ENCODE results near the gene EIF3D. TPM values are rescaled to one million over a fixed set of nuclear protein-coding genes. Genes with fewer than 3 reads are reported as not detected.

The EIF3D gene
- total and polyA plus RNA-seq, 4 donors = 125 to 164 (median 132) TPM

GRCh38 chr22:36463783-36464184 lies 65.2 kb downstream of the EIF3D start:
- Histone ChIP-seq H3K9me3 (ENCODE audit: control insufficient read depth, insufficient read depth, low read length) (no peaks in the 10 kb centered on the region), H3K36me3 (ENCODE audit: control insufficient read depth, insufficient read depth, low read length) (peaks cover 40% of the 10 kb centered on the region), H3K4me1 (ENCODE audit: control insufficient read depth, insufficient read depth, low read length) (peaks cover 3% of the 10 kb centered on the region), H3K4me3 (ENCODE audit: low read depth, low read length) (no peak overlapping the region), H3K27ac (ENCODE audit: low read depth, low read length) (no peak overlapping the region), H3K27me3 (ENCODE audit: control insufficient read depth, insufficient read depth, low read length) (no peaks in the 10 kb centered on the region)
- WGBS (ENCODE audit: insufficient coverage) = 73% methylated on average over 15 of the region's 17 CpGs
- DNase-seq (ENCODE audit: low read depth in 4 of 6, low spot score in 6 of 6) = no peak

DNA sequence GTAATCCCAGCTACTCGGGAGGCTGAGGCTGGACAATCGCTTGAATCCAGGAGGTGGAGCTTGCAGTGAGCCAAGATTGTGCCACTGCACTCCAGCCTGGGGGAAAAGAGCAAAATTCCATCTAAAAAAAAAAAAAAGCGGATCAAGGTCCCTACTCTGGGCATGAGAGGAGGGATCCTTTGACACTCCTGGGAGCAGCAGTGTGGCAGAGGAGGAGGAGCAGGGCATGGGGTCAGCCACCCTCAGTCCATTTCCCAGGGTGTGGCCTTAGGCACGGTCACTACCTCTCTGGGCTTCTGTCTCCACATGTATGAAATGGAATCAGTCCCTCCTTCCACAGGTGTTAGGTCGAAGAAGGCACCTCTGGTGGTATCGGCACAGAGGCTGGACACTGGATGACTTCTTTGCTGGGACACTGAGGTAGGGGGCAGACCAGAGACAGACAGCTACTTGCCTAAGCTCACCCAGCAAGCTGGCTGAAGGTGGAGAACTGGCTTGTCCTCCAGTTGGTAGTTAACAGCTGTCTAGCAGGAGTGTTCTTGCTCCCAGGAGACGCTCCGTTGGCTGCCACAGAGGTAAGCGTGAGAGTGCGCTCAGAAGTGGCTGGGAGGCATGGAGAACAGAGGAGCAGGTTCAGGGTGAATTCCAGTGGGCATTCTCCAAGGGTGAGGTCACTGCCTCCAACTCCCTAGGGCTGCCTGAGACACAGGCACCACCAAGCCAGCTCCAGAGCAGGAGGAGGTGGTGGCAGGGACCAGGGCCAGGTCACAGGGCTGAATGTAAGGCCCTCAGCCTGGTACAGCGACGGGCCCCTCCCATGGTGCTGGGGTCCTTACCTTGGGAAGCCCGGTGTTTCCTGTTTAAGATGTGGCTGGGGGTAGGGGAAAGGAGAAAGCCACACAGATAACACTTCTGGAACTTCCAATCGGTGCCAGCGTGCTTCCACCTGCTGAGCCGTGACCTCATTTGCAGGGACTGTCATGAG lies 67.0 kb downstream of the EIF3D start:
- Histone ChIP-seq H3K27ac (ENCODE audit: low read depth, low read length) (no peak overlapping the region), H3K27me3 (ENCODE audit: control insufficient read depth, insufficient read depth, low read length) (no peaks in the 10 kb centered on the region), H3K36me3 (ENCODE audit: control insufficient read depth, insufficient read depth, low read length) (peaks cover 24% of the 10 kb centered on the region), H3K4me1 (ENCODE audit: control insufficient read depth, insufficient read depth, low read length) (peaks cover 3% of the 10 kb centered on the region), H3K4me3 (ENCODE audit: low read depth, low read length) (no peak overlapping the region), H3K9me3 (ENCODE audit: control insufficient read depth, insufficient read depth, low read length) (no peaks in the 10 kb centered on the region)
- WGBS (ENCODE audit: insufficient coverage) = 78% methylated on average over 14 of the region's 16 CpGs
- DNase-seq (ENCODE audit: low read depth in 4 of 6, low spot score in 6 of 6) = no peak

Other genes starting within 250 kb of the EIF3D start
- gene MYH9, start 141.2 kb downstream of the EIF3D start, total RNA-seq = 100 to 1,000 TPM in 1 of 2 donors, 10 to 100 TPM in 1; 93.4 to 122 TPM
- 10 to 100 TPM; 78.7 to 82.9 TPM for gene MYH9, start 141.2 kb downstream of the EIF3D start, polyA plus RNA-seq (ENCODE audit: insufficient read length in 2 of 2)
- gene TXN2, start 47.5 kb downstream of the EIF3D start, total RNA-seq = 10 to 100 TPM; 22.0 to 39.0 TPM
- gene TXN2, start 47.5 kb downstream of the EIF3D start, polyA plus RNA-seq (ENCODE audit: insufficient read length in 2 of 2) = 100 to 1,000 TPM; 131 to 135 TPM
- gene FOXRED2, start 22.1 kb downstream of the EIF3D start, total RNA-seq = 10 to 100 TPM; 13.0 to 17.9 TPM
- gene FOXRED2, start 22.1 kb downstream of the EIF3D start, polyA plus RNA-seq (ENCODE audit: insufficient read length in 2 of 2) = 10 to 100 TPM; 35.8 to 39.9 TPM
- gene CACNG2, start 174.6 kb upstream of the EIF3D start, total RNA-seq = 1 to 10 TPM; 2.3 to 7.6 TPM
- 10 to 100 TPM; 18.8 to 20.3 TPM for gene CACNG2, start 174.6 kb upstream of the EIF3D start, polyA plus RNA-seq (ENCODE audit: insufficient read length in 2 of 2)
- 10 to 100 TPM; 17.0 to 47.3 TPM for gene IFT27, start 247.0 kb upstream of the EIF3D start, total RNA-seq
- 10 to 100 TPM; 62.9 to 72.3 TPM for gene IFT27, start 247.0 kb upstream of the EIF3D start, polyA plus RNA-seq (ENCODE audit: insufficient read length in 2 of 2)